ENCODE results near the gene CAB39L.
"Not testable (repeated sequence)": the region's sequence is repeated elsewhere in the genome, so short reads cannot be mapped to it uniquely, and the experiment has no call there.

CAB39L gene

DNA sequence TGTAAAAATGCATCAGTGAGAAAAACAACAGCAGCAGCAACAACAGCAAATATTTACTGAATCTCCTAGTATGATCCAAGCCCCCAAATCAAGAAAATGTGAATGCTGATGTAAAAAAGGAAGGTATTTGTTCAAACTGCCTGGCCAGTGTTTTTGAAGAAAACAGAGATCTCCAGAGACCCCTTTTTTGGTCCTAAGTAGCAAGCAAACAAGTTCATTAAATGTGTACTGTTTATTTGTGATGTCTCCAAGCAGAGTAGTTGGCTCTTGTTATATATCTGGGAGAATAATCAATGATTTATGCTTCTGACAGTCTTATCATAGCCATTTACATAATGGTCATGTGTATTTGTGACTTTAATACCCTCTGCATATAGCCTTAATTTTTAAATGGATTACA is 145.4 kb downstream of the CAB39L start:
- no peaks in the 10 kb centered on the region for H3K9me3 ChIP-seq (ENCODE audit: insufficient read depth, low read depth, low read length)
- H3K36me3 ChIP-seq (ENCODE audit: insufficient read depth, low read length) = no peaks in the 10 kb centered on the region
- no peaks in the 10 kb centered on the region for H3K4me1 ChIP-seq (ENCODE audit: insufficient read depth, low read length)
- H3K27me3 ChIP-seq (ENCODE audit: insufficient read depth, low read length) = no peaks in the 10 kb centered on the region
- H3K4me3 ChIP-seq (ENCODE audit: low read length) = no peak overlapping the region
- H3K9ac ChIP-seq (ENCODE audit: low read depth, low read length) = no peak overlapping the region
- H3K27ac ChIP-seq (ENCODE audit: low read depth, low read length) = no peak overlapping the region

DNA sequence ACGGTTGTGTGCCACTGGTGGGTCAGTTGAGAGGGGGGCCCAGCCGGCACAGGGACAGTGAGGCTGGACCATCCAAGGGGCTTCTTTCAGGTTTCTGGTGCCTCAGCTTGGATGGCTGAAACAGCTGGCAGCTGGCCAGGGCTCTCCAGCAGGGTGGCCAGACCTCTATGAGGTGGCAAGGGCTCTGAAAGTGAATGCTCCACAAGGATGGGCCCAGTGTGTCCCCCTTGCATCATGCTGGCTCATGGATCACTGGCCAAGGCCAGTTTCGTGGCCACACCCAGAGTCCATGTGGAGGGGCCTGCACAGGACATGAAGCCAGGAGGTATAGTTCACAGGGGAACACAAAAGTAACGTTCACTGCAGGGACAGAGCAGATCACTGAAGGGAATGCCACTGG is 146.5 kb downstream of the CAB39L start:
- H3K9me3 ChIP-seq (ENCODE audit: insufficient read depth, low read depth, low read length) = no peaks in the 10 kb centered on the region
- 90% methylated on average over 4 of the region's 4 CpGs for WGBS
- no peak overlapping the region for H3K9ac ChIP-seq (ENCODE audit: low read depth, low read length)
- H3K27ac ChIP-seq (ENCODE audit: low read depth, low read length) = no peak overlapping the region
- no peak overlapping the region for H3K4me3 ChIP-seq (ENCODE audit: low read length)
- no peaks in the 10 kb centered on the region for H3K36me3 ChIP-seq (ENCODE audit: insufficient read depth, low read length)
- no peaks in the 10 kb centered on the region for H3K27me3 ChIP-seq (ENCODE audit: insufficient read depth, low read length)
- no peaks in the 10 kb centered on the region for H3K4me1 ChIP-seq (ENCODE audit: insufficient read depth, low read length)

DNA sequence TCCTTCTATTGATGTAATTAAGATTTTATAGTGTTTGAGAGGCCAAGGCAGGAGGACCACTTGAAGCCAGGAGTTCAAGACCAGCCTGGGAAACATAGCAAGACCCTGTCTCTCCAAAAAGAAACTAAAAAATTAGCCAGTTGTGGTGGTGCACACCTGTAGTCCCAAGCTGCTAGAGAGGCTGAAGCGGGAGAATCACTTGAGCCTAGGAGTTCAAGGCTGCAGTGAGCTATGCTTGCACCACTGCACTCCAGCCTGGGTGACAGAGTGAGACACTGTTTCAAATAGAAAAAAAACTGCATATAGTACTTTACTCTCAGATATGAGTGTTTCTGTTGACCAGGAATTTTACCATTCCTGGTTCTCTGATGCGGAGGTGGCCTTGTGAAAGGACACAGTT is 147.2 kb downstream of the CAB39L start:
- WGBS = 92% methylated on average over 2 of the region's 2 CpGs
- Histone ChIP-seq H3K9ac (ENCODE audit: low read depth, low read length) (no peak overlapping the region), H3K27ac (ENCODE audit: low read depth, low read length) (no peak overlapping the region), H3K9me3 (ENCODE audit: insufficient read depth, low read depth, low read length) (no peaks in the 10 kb centered on the region), H3K4me1 (ENCODE audit: insufficient read depth, low read length) (no peaks in the 10 kb centered on the region), H3K27me3 (ENCODE audit: insufficient read depth, low read length) (no peaks in the 10 kb centered on the region), H3K36me3 (ENCODE audit: insufficient read depth, low read length) (no peaks in the 10 kb centered on the region), H3K4me3 (ENCODE audit: low read length) (no peak overlapping the region)

DNA sequence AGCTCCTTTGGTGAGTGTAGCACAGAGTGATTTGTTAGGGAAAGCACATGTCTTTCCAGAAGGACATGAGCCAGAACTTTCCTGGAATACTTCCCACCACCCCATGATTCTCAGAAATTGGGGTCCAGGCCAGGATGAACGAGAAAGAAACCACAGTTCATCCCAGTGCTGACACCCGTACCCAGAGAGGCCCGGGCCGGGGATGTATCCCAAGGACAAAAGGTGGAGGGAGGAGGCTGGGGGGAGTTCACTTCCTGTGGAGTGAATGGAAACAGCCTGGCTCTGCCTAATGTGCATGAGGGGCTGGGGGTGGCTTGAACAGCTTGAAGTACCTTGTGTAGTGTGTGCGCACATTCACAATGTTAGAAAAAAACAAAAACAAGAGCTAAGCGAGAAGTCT is 148.6 kb downstream of the CAB39L start:
- H3K4me3 ChIP-seq (ENCODE audit: low read length) = no peak overlapping the region
- H3K27ac ChIP-seq (ENCODE audit: low read depth, low read length) = no peak overlapping the region
- H3K9ac ChIP-seq (ENCODE audit: low read depth, low read length) = no peak overlapping the region
- H3K4me1 ChIP-seq (ENCODE audit: insufficient read depth, low read length) = no peaks in the 10 kb centered on the region
- H3K27me3 ChIP-seq (ENCODE audit: insufficient read depth, low read length) = no peaks in the 10 kb centered on the region
- 77% methylated on average over 6 of the region's 6 CpGs for WGBS
- no peaks in the 10 kb centered on the region for H3K36me3 ChIP-seq (ENCODE audit: insufficient read depth, low read length)
- H3K9me3 ChIP-seq (ENCODE audit: insufficient read depth, low read depth, low read length) = no peaks in the 10 kb centered on the region

DNA sequence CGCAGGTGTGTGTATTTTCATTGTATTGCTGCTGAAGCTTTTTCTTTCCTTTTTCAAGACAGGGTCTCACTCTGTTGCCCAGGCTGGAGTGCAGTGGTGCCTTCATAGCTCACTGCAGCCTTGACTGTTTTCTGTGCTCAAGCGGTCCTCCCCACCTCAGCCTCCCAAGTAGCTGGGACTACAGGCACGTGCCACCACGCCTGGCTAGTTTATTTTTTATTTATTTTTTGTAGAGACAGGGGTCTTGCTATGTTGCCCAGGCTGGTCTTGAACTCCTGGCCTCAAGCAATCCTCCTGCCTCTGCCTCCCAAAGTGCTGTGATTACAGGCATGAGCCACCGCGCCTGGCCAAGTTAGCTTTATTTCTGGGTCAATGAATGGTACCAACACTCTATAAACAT is 149.1 kb downstream of the CAB39L start:
- H3K36me3 ChIP-seq (ENCODE audit: insufficient read depth, low read length); H3K27ac ChIP-seq (ENCODE audit: low read depth, low read length); H3K4me3 ChIP-seq (ENCODE audit: low read length); H3K9ac ChIP-seq (ENCODE audit: low read depth, low read length); H3K9me3 ChIP-seq (ENCODE audit: insufficient read depth, low read depth, low read length); H3K27me3 ChIP-seq (ENCODE audit: insufficient read depth, low read length); H3K4me1 ChIP-seq (ENCODE audit: insufficient read depth, low read length): not testable (repeated sequence)
- WGBS = 100% methylated on average over 6 of the region's 6 CpGs

DNA sequence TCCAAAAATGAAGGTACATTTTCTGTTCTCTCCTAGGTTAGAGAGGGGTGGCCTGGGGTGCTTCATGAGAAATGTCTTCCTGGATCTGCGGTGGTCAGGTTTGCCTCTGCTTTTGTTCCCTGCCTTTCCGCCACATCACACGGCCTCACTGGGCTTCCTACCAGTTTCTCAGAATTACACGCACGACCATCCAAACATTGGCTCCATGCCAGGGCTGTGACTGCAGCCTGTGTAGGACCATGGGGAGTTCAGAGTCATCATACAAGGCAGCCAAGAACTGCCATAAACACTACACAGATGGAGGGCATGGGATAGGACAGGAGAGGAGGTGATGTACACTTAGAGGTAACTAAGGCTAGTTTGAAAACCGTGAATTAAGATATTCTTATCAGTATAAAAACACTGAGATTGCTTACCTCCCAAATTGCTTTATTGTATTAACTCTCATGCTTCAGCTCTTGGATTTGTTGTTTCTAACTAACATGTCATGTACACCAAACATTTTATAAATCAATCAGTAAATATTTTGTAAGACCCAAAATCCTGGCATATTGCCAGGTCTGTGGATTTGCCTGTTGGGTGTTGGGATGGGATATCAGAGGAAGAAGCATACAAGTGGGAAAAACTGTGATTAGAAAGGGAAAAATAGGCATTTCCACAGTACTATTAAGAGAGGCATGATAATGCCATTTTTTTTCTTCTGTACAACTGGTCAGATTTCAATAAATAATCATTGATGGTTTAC is 150.9 kb downstream of the CAB39L start:
- H3K4me3 ChIP-seq (ENCODE audit: low read length) = no peak overlapping the region
- no peak overlapping the region for H3K27ac ChIP-seq (ENCODE audit: low read depth, low read length)
- no peaks in the 10 kb centered on the region for H3K4me1 ChIP-seq (ENCODE audit: insufficient read depth, low read length)
- H3K36me3 ChIP-seq (ENCODE audit: insufficient read depth, low read length) = no peaks in the 10 kb centered on the region
- H3K9me3 ChIP-seq (ENCODE audit: insufficient read depth, low read depth, low read length) = no peaks in the 10 kb centered on the region
- no peak overlapping the region for H3K9ac ChIP-seq (ENCODE audit: low read depth, low read length)
- no peaks in the 10 kb centered on the region for H3K27me3 ChIP-seq (ENCODE audit: insufficient read depth, low read length)
- 88% methylated on average over 5 of the region's 6 CpGs for WGBS

DNA sequence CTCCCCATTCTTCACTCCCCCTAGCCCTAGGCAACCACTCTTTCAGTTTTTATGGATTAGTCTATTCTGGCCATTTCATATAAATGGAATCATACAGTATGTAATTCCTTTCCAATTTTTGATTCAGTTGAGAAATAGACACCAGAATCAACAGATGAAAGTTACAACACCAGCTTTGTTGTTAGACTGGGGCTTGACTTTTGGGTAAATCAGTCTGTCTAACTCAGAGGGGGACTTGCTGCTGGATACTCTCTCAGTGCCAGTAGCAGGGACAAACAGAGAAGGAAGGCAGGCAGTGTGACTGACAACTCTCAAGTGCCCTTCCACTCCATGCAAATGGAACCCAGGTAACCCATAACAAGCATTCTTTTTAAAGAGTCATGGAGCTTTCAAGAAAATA is 155.4 kb downstream of the CAB39L start:
- H3K9ac ChIP-seq (ENCODE audit: low read depth, low read length) = no peak overlapping the region
- H3K9me3 ChIP-seq (ENCODE audit: insufficient read depth, low read depth, low read length) = no peaks in the 10 kb centered on the region
- H3K4me3 ChIP-seq (ENCODE audit: low read length) = no peak overlapping the region
- no peaks in the 10 kb centered on the region for H3K36me3 ChIP-seq (ENCODE audit: insufficient read depth, low read length)
- no peaks in the 10 kb centered on the region for H3K4me1 ChIP-seq (ENCODE audit: insufficient read depth, low read length)
- H3K27me3 ChIP-seq (ENCODE audit: insufficient read depth, low read length) = no peaks in the 10 kb centered on the region
- no peak overlapping the region for H3K27ac ChIP-seq (ENCODE audit: low read depth, low read length)

DNA sequence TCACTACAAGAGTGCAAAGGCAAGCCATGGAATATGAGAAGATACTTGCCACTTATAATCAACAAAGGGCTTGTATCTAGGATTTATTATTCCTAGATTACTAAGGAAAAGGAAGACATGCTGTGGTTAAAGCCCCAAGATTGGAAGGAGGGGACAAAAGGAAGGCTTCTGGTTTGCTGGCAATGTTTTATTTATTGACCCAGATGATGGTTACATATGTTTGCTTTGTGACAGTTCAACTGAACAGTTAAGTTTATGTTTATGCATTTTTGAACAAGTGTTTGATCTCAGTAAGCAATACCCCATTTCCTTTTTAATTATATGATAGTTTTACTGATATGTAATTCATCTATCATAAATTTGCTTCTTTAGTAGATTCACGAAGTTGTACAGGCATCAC is 155.9 kb downstream of the CAB39L start:
- Histone ChIP-seq H3K27ac (ENCODE audit: low read depth, low read length) (no peak overlapping the region), H3K4me3 (ENCODE audit: low read length) (no peak overlapping the region), H3K36me3 (ENCODE audit: insufficient read depth, low read length) (no peaks in the 10 kb centered on the region), H3K27me3 (ENCODE audit: insufficient read depth, low read length) (no peaks in the 10 kb centered on the region), H3K9me3 (ENCODE audit: insufficient read depth, low read depth, low read length) (no peaks in the 10 kb centered on the region), H3K9ac (ENCODE audit: low read depth, low read length) (no peak overlapping the region), H3K4me1 (ENCODE audit: insufficient read depth, low read length) (no peaks in the 10 kb centered on the region)
- WGBS = 80% methylated on average over 1 of the region's 1 CpG

DNA sequence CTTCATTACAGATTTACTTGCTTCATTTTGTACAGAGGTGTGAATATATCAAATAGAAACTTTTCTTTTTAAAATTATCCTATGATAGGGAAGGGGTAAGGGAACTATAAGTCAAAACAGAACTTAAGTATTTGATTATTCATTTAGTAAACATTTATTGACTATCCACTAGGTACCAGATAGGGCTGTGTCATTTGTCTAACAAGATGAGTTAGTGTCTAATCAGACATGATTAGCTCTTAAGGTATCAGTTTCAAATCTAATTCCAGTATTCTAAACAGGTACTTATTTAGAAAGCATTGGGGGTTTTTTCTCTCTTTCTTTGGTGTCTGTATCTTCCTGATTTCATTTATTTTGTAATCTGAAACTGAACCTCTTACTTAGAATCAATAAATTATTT is 164.0 kb downstream of the CAB39L start:
- H3K4me1 ChIP-seq (ENCODE audit: insufficient read depth, low read length) = peaks cover 10% of the 10 kb centered on the region; the same call in 1 of the 2 replicates
- no peaks in the 10 kb centered on the region for H3K36me3 ChIP-seq (ENCODE audit: insufficient read depth, low read length)
- H3K27me3 ChIP-seq (ENCODE audit: insufficient read depth, low read length) = no peaks in the 10 kb centered on the region
- H3K27ac ChIP-seq (ENCODE audit: low read depth, low read length) = no peak overlapping the region
- no peaks in the 10 kb centered on the region for H3K9me3 ChIP-seq (ENCODE audit: insufficient read depth, low read depth, low read length)
- H3K9ac ChIP-seq (ENCODE audit: low read depth, low read length) = no peak overlapping the region
- H3K4me3 ChIP-seq (ENCODE audit: low read length) = no peak overlapping the region

DNA sequence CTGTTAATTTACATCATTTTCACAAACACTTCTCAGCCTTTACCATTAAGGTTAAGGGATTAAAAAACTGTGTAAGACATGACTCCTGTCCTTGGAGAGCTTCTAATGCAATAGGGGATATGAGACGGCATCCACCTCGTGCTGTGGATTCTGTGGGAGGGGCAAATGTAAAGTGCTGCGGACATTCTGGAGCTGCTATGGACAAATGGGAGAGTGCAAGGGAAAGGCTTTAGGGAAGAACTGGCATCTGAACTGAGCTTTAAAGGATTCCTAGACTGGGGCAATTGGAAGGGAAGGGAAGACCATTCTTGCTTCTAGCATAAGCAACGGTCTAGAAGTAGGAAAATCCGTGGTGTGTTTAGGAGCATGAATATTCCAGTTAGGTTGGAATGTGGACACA is 164.8 kb downstream of the CAB39L start:
- Histone ChIP-seq H3K4me3 (ENCODE audit: low read length) (no peak overlapping the region), H3K36me3 (ENCODE audit: insufficient read depth, low read length) (no peaks in the 10 kb centered on the region), H3K4me1 (ENCODE audit: insufficient read depth, low read length) (peaks cover 10% of the 10 kb centered on the region; the same call in 1 of the 2 replicates), H3K27me3 (ENCODE audit: insufficient read depth, low read length) (no peaks in the 10 kb centered on the region), H3K9ac (ENCODE audit: low read depth, low read length) (no peak overlapping the region), H3K9me3 (ENCODE audit: insufficient read depth, low read depth, low read length) (no peaks in the 10 kb centered on the region), H3K27ac (ENCODE audit: low read depth, low read length) (no peak overlapping the region)
- 63% methylated on average over 5 of the region's 5 CpGs for WGBS

DNA sequence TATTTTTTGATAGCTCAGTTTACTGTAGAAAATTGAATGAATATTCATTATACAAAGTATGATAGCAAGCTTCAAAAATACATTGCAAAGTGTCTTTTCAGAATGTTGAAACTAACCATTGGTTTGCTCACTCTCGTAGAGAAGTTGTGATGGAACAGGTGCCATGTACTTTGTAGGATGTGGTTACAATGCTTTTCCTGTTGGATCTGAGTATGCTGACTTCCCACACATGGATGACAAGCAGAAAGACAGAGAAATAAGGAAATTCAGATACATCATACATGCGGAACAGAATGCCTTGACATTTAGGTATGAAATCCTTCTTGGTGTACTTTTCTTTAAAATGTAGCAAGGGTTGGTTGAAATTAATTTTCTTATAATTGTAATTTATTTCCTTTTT is 165.7 kb downstream of the CAB39L start:
- H3K9me3 ChIP-seq (ENCODE audit: insufficient read depth, low read depth, low read length) = no peaks in the 10 kb centered on the region
- H3K27me3 ChIP-seq (ENCODE audit: insufficient read depth, low read length) = no peaks in the 10 kb centered on the region
- H3K4me3 ChIP-seq (ENCODE audit: low read length) = no peak overlapping the region
- no peaks in the 10 kb centered on the region for H3K36me3 ChIP-seq (ENCODE audit: insufficient read depth, low read length)
- WGBS = 95% methylated on average over 2 of the region's 2 CpGs
- peaks cover 10% of the 10 kb centered on the region; the same call in 1 of the 2 replicates for H3K4me1 ChIP-seq (ENCODE audit: insufficient read depth, low read length)
- no peak overlapping the region for H3K27ac ChIP-seq (ENCODE audit: low read depth, low read length)
- H3K9ac ChIP-seq (ENCODE audit: low read depth, low read length) = no peak overlapping the region

DNA sequence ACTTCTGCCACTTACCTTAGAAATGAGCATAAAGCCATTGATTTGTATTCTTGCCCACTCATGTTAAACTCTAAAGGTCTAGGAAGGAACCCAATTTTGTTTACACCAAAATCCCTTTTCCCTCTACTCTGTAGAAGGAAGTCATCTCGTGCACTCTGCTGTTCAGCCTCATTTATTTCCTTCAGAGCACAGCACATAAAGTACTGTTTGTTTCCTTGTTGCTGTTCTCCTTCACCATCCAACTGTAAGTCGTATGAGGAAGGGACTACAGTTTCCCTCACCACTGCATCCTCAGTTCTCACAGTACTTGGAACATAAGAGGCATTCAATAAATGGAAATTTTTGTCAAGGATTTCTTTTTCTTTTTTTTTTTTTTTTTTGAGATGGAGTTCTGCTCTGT is 171.6 kb downstream of the CAB39L start:
- 91% methylated on average over 2 of the region's 2 CpGs for WGBS
- Histone ChIP-seq H3K4me3 (ENCODE audit: low read length) (no peak overlapping the region), H3K27me3 (ENCODE audit: insufficient read depth, low read length) (no peaks in the 10 kb centered on the region), H3K9me3 (ENCODE audit: insufficient read depth, low read depth, low read length) (no peaks in the 10 kb centered on the region), H3K4me1 (ENCODE audit: insufficient read depth, low read length) (no peaks in the 10 kb centered on the region), H3K36me3 (ENCODE audit: insufficient read depth, low read length) (no peaks in the 10 kb centered on the region), H3K27ac (ENCODE audit: low read depth, low read length) (no peak overlapping the region), H3K9ac (ENCODE audit: low read depth, low read length) (no peak overlapping the region)

Measured in HUES64 (cell line).